ENCODE results near the gene DNAJC22. TPM values are rescaled to one million over a fixed set of nuclear protein-coding genes. Genes with fewer than 3 reads are reported as not detected.

The DNAJC22 gene
- total RNA-seq, 1 donor from 2014 or later, result 1.8 TPM

DNA sequence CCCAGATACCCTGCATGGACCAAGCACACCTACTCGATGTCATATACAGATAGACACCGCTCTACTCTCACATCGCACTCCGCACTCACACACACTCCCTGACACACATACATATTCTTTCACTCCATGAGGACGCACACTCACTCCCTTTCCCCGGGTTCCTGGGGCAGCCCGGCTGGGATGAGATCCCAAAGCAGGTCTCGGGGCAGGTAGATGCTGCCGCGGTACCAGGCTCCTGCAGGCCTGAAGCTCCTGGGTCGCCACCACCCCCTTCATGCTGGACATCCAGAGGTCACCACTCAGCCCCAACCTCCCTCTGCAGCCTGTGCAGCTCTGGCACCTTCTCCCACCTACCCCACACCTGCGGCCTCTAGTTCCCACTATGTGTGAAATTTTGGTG, 12.0 kb upstream of the DNAJC22 start:
- no peaks in the 10 kb centered on the region for H3K9me3 Mint-ChIP-seq (ENCODE audit: unreplicated experiment)
- H3K4me3 Mint-ChIP-seq (ENCODE audit: unreplicated experiment), result peak overlapping the region; percentile 31
- peaks cover 6% of the 10 kb centered on the region for H3K4me1 Mint-ChIP-seq (ENCODE audit: unreplicated experiment)
- peaks cover 9% of the 10 kb centered on the region for H3K36me3 Mint-ChIP-seq (ENCODE audit: low read depth, unreplicated experiment)
- DNase-seq (ENCODE audit: low spot score), result no peak
- no peak overlapping the region for H3K27ac Mint-ChIP-seq (ENCODE audit: unreplicated experiment)
- peaks cover 47% of the 10 kb centered on the region for H3K27me3 Mint-ChIP-seq (ENCODE audit: unreplicated experiment)
- TF ChIP-seq, protein P1, sequence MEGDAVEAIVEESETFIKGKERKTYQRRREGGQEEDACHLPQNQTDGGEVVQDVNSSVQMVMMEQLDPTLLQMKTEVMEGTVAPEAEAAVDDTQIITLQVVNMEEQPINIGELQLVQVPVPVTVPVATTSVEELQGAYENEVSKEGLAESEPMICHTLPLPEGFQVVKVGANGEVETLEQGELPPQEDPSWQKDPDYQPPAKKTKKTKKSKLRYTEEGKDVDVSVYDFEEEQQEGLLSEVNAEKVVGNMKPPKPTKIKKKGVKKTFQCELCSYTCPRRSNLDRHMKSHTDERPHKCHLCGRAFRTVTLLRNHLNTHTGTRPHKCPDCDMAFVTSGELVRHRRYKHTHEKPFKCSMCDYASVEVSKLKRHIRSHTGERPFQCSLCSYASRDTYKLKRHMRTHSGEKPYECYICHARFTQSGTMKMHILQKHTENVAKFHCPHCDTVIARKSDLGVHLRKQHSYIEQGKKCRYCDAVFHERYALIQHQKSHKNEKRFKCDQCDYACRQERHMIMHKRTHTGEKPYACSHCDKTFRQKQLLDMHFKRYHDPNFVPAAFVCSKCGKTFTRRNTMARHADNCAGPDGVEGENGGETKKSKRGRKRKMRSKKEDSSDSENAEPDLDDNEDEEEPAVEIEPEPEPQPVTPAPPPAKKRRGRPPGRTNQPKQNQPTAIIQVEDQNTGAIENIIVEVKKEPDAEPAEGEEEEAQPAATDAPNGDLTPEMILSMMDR (IDR thresholded peaks at IDR 0.05; ENCODE audit: unreplicated experiment), result no peak

DNA sequence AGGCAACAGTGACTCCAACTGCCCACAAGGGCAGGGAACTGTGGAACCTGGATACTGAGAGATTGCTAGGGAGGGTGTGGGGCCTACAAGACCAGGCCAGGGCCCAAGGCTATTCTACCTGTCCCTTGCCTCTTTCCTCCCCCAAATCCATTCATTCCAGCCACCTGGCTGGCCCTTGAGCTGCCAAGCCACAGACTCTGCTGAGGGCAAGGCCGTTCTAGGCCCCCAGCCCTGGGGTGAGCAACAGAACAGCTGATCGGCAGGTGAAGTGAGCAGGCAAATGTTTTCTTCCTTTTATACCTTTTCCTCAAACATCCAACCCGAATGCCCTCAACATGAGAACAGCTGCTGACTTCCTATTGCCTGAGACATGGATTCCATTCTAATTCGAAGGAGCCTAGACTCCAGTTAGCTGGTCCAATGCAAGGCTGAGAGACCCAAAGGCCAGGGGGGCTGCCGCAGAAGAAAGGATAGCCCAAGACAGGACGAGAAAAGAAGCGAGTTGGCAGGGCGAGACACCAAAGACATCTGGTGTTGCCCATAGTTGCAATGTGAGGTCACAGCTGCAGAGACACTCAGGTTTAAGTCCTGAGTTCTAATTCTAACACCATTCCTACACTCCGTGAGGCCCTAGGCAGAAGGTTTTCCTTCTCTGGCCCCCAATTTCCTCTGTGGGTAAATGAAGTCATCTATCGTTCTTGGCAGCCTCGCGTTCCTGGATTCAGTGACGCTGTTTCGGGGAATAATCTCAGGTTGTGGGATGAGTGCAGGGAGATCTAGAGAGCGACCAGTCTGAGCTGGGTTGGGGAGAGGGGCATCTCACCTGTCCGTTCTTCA, 11.4 kb upstream of the DNAJC22 start:
- H3K9me3 Mint-ChIP-seq (ENCODE audit: unreplicated experiment), result no peaks in the 10 kb centered on the region
- H3K27ac Mint-ChIP-seq (ENCODE audit: unreplicated experiment), result no peak overlapping the region
- H3K4me1 Mint-ChIP-seq (ENCODE audit: unreplicated experiment), result peaks cover 6% of the 10 kb centered on the region
- H3K4me3 Mint-ChIP-seq (ENCODE audit: unreplicated experiment), result no peak overlapping the region
- peaks cover 9% of the 10 kb centered on the region for H3K36me3 Mint-ChIP-seq (ENCODE audit: low read depth, unreplicated experiment)
- TF ChIP-seq, protein P1 (IDR thresholded peaks at IDR 0.05; ENCODE audit: unreplicated experiment), result no peak
- no peak for DNase-seq (ENCODE audit: low spot score)
- peaks cover 54% of the 10 kb centered on the region for H3K27me3 Mint-ChIP-seq (ENCODE audit: unreplicated experiment)

DNA sequence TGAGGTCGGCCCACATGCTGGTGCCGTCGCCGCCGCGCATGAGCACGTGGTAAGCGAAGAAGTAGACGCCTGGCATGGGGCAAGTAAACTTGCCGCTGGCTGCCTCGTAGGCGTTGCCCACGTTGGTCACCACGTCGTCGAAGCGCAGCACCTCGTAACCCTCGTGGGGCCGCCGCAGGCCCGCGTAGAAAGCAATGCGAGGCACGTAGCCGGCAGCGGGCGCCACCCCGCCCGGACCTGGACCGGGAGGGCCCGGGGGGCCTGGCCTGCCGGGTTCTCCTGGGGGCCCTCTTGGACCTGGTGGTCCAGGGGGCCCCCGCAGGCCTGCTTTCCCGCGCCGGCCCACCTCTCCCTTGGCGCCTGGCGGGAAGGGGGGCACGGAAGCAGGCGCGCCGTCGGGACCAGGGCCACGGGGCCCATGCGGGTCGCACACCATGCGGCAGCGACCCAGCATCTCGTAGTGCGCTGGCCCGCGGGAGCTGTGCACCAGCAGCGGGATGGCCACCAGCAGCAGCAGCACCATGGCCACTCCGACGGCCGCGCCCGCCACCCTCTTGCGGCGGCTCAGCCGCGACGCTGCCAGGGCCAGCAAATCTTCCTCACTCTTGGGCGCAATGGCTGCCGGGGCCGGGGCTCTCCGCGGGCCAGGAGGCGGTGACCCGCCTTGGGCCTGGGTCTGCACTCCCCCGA, 10.6 kb upstream of the DNAJC22 start:
- Mint-ChIP-seq H3K27me3 (ENCODE audit: unreplicated experiment) (peaks cover 60% of the 10 kb centered on the region), H3K27ac (ENCODE audit: unreplicated experiment) (no peak overlapping the region), H3K9me3 (ENCODE audit: unreplicated experiment) (no peaks in the 10 kb centered on the region), H3K36me3 (ENCODE audit: low read depth, unreplicated experiment) (peaks cover 9% of the 10 kb centered on the region), H3K4me3 (ENCODE audit: unreplicated experiment) (no peak overlapping the region), H3K4me1 (ENCODE audit: unreplicated experiment) (peaks cover 10% of the 10 kb centered on the region)
- DNase-seq (ENCODE audit: low spot score), result no peak
- TF ChIP-seq, protein P1 (IDR thresholded peaks at IDR 0.05; ENCODE audit: unreplicated experiment), result no peak

DNA sequence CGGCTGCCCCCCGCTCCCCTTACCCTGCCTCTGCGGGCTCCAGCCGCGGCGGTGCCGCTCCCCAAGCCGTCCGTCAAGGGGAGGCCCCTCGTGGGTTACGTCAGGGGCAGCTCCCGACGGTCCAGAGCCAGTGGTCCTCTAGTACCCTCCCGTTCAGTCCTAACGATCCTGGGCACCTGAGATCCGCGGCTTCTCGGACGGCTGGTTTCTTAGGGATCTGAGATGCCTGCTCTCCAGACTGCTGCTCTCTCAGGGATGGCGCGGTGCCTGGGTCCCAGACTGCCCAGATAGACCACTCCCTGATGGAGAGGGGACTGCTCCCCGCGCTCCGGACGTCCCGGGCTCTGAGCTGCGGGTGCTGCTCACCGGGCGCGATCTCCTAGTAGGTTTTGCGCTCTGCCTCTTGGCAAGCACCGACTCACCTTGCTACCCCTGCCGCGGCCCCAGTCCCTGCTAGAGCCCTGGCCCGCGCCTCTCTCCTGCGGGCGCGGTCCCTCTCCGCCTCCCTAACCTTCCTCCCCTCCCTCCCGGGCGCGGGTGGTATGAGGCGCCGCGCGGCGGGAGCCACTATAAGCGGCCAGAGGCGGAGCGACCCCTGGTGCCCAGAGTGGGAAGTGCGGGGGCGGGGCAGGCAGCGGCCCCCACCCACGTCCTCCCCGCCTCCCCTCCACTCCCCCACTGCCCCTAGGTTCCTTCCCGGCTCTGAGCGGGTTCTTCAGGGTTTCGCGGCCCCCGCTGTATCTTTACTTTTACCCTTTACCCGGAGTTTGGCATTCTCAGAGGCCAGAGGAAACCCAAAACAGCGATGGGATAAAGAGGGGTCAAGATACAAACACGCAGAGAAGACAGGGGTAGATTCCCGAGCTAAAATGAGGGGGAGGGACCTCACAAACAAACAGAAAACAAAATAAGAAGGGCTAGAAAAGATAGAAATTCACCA, 9.8 kb upstream of the DNAJC22 start, which contains the start of gene C1QL4:
TSS of gene C1QL4 (minus strand) at position 544 of the 940 bp plus-strand sequence. CDS start 711 bp downstream, outside the sequence.
- peaks cover 10% of the 10 kb centered on the region for H3K4me1 Mint-ChIP-seq (ENCODE audit: unreplicated experiment)
- H3K27me3 Mint-ChIP-seq (ENCODE audit: unreplicated experiment), result peaks cover 59% of the 10 kb centered on the region
- H3K9me3 Mint-ChIP-seq (ENCODE audit: unreplicated experiment), result no peaks in the 10 kb centered on the region
- no peak within 1 kb of the TSS for H3K4me3 Mint-ChIP-seq (ENCODE audit: unreplicated experiment)
- peaks cover 9% of the 10 kb centered on the region for H3K36me3 Mint-ChIP-seq (ENCODE audit: low read depth, unreplicated experiment)
- TF ChIP-seq, protein P1 (IDR thresholded peaks at IDR 0.05; ENCODE audit: unreplicated experiment), result peak; percentile 95
- DNase-seq (ENCODE audit: low spot score), result peak; percentile 95
- peak within 1 kb of the TSS; percentile 36 for H3K27ac Mint-ChIP-seq (ENCODE audit: unreplicated experiment)
